IMR-90 (cell line): ENCODE measurements around the gene GPR176.

ENCODE experiments used
- BHLHE40 ChIP-seq: fragments of 150-350 bp; IDR thresholded peaks from 2 replicates; pipeline ENCODE4 v1.6.1; 2016; ENCODE audit warnings: mild to moderate bottlenecking, low read depth, low read length
- CEBPB ChIP-seq: IDR thresholded peaks from 2 replicates; pipeline ENCODE4 v1.6.1; 2012; ENCODE audit warnings: low read depth, low read length, improper control_type of control experiment
- CHD1 ChIP-seq: IDR thresholded peaks from 2 replicates; pipeline ENCODE4 v1.6.1; 2012; ENCODE audit warnings: low read depth, low read length, improper control_type of control experiment
- CTCF ChIP-seq: conservative IDR thresholded peaks from 2 replicates; pipeline ENCODE4 v1.5.1; 2012; ENCODE audit warnings: mild to moderate bottlenecking, low read depth, low read length, improper control_type of control experiment
- ELK1 ChIP-seq: fragments of 150-350 bp; IDR thresholded peaks from 2 replicates; pipeline ENCODE4 v1.6.1; 2016; ENCODE audit warnings: low read depth, mild to moderate bottlenecking, low read length, moderate library complexity, borderline replicate concordance
- FOS ChIP-seq: fragments of 150-350 bp; IDR thresholded peaks from 2 replicates; pipeline ENCODE4 v1.6.1; 2016; ENCODE audit warnings: low read depth, low read length
- MAZ ChIP-seq: IDR thresholded peaks from 2 replicates; pipeline ENCODE4 v1.6.1; 2012; ENCODE audit warnings: low read depth, mild to moderate bottlenecking, low read length, improper control_type of control experiment, moderate library complexity, borderline replicate concordance
- NFE2L2 ChIP-seq: fragments of 150-350 bp; IDR thresholded peaks from 2 replicates; pipeline ENCODE4 v1.6.1; 2016; ENCODE audit warnings: low read depth, mild to moderate bottlenecking, low read length
- POLR2A ChIP-seq: IDR thresholded peaks from 2 replicates; pipeline ENCODE4 v1.6.1; 2012; ENCODE audit warnings: mild to moderate bottlenecking, low read depth, low read length
- RAD21 ChIP-seq: IDR thresholded peaks from 2 replicates; pipeline ENCODE4 v1.6.1; 2012; ENCODE audit warnings: low read length, improper control_type of control experiment
- RFX5 ChIP-seq: IDR thresholded peaks from 2 replicates; pipeline ENCODE4 v1.8.0; 2012; ENCODE audit warnings: low read depth, mild to moderate bottlenecking, low read length, moderate library complexity
- SMC3 ChIP-seq: fragments of 150-350 bp; IDR thresholded peaks from 2 replicates; pipeline ENCODE4 v1.6.1; 2016; ENCODE audit warnings: low read depth, mild to moderate bottlenecking, antibody characterized with exemption, low read length, moderate library complexity
- USF2 ChIP-seq: fragments of 150-350 bp; IDR thresholded peaks from 2 replicates; pipeline ENCODE4 v1.6.1; 2017; ENCODE audit warnings: mild to moderate bottlenecking, antibody characterized with exemption, low read length, low read depth

GRCh38 chr15:39896846-39897245, 23.2 kb downstream of the GPR176 start:
- no peak for TF ChIP-seq CTCF
- no peak for TF ChIP-seq FOS
- TF ChIP-seq SMC3 = peak; percentile 21; the same call in 1 of the 2 replicates
- TF ChIP-seq POLR2A = no peak
- TF ChIP-seq RFX5 = no peak
- TF ChIP-seq ELK1 = no peak
- no peak for TF ChIP-seq RAD21
- no peak for TF ChIP-seq USF2
- TF ChIP-seq MAZ = no peak
- TF ChIP-seq CEBPB = peak; percentile 89
- no peak for TF ChIP-seq BHLHE40
- no peak for TF ChIP-seq NFE2L2
- no peak for TF ChIP-seq CHD1
